PC-9 (cell line): Measurements from ENCODE around the gene CPHXL2. TPM values are rescaled to one million over a fixed set of nuclear protein-coding genes. Genes with fewer than 3 reads are reported as not detected.

ENCODE experiments used
- BruUV-seq: library from RNA; stranded (reverse); fragments of 400-500 nt; replicated peaks from 2 replicates; lab custom pipeline; 2021; lab: Mats Ljungman, UMichigan
- CTCF ChIA-PET: fragments of 300-600 bp; sonication (Branson Sonifier 250); formaldehyde crosslinking; loops from one replicate; lab custom pipeline; 2022; ENCODE audit warnings: antibody characterized with exemption; lab: Charles Lee
- POLR2A ChIA-PET: fragments of 300-600 bp; sonication (Branson Sonifier 250); formaldehyde crosslinking; loops from one replicate; lab custom pipeline; 2022; ENCODE audit warnings: antibody characterized with exemption; ENCODE audit not compliant: unreplicated experiment; lab: Charles Lee
- DNase-seq, 2 experiments: peaks; one replicate each; pipeline versions ENCODE4 v3.0.0 to v3.0.0-alpha.2; 2015 to 2022; ENCODE audit warnings: mixed read lengths in 1 of 2
- H2AFZ ChIP-seq: fragments of 200-600 bp; sonication (generic); 2 replicates; pipeline ENCODE4 v1.8.1; 2017; ENCODE audit warnings: antibody characterized with exemption
- H3F3A ChIP-seq: fragments of 200-600 bp; sonication (generic); 2 replicates; pipeline ENCODE4 v1.8.1; 2017; ENCODE audit warnings: antibody characterized with exemption, mild to moderate bottlenecking, low read depth; ENCODE audit not compliant: insufficient read depth
- H3K27ac ChIP-seq: fragments of 200-600 bp; sonication (generic); 2 replicates; pipeline ENCODE4 v1.6.1; 2016; ENCODE audit warnings: mixed run types
- H3K27me3 ChIP-seq: fragments of 200-600 bp; sonication (generic); 2 replicates; pipeline ENCODE4 v1.6.1; 2016; ENCODE audit warnings: low read depth, mixed run types; ENCODE audit not compliant: insufficient read depth
- H3K36me3 ChIP-seq: fragments of 200-600 bp; sonication (generic); 2 replicates; pipeline ENCODE4 v1.6.1; 2016; ENCODE audit warnings: low read depth, mixed run types
- H3K4me1 ChIP-seq: fragments of 200-600 bp; sonication (generic); replicated peaks from 2 replicates; pipeline ENCODE4 v1.6.1; 2016; ENCODE audit warnings: mixed run types; ENCODE audit not compliant: insufficient read depth
- H3K4me2 ChIP-seq: fragments of 200-600 bp; sonication (generic); 2 replicates; pipeline ENCODE4 v1.6.1; 2017; ENCODE audit warnings: mixed run types
- H3K4me3 ChIP-seq: fragments of 200-600 bp; sonication (generic); 2 replicates; pipeline ENCODE4 v1.6.1; 2016; ENCODE audit warnings: mixed run types
- H3K79me2 ChIP-seq: fragments of 200-600 bp; sonication (generic); 2 replicates; pipeline ENCODE4 v1.6.1; 2017; ENCODE audit warnings: low read depth, mixed run types
- H3K9me2 ChIP-seq: fragments of 200-600 bp; sonication (generic); 2 replicates; pipeline ENCODE4 v1.8.1; 2017; ENCODE audit warnings: mild to moderate bottlenecking; ENCODE audit not compliant: insufficient read depth
- H3K9me3 ChIP-seq: fragments of 200-600 bp; sonication (generic); 2 replicates; pipeline ENCODE4 v1.8.1; 2016; ENCODE audit warnings: low read depth; ENCODE audit not compliant: insufficient read depth
- H4K20me1 ChIP-seq: fragments of 200-600 bp; sonication (generic); 2 replicates; pipeline ENCODE4 v1.8.1; 2017; ENCODE audit not compliant: insufficient read depth
- EZH2 ChIP-seq: fragments of 200-600 bp; sonication (generic); IDR thresholded peaks from 2 replicates; pipeline ENCODE4 v1.8.0; 2017; ENCODE audit warnings: antibody characterized with exemption, low read depth
- intact Hi-C: fragments of 100-400 bp; cut with micrococcal nuclease; formaldehyde crosslinking; loops from one replicate; pipeline ENCODE4 v1.10.0; 2022; ENCODE audit not compliant: unreplicated experiment
- total RNA-seq: library from RNA; stranded (reverse); gene quantifications from 2 replicates; pipeline ENCODE4 v1.2.3, GENCODE V29; 2021
- TF ChIP-seq, protein P1 (sequence below): fragments of 200-600 bp; sonication (generic); conservative IDR thresholded peaks from 2 replicates; pipeline ENCODE4 v1.6.1; 2017; ENCODE audit warnings: mixed run types, antibody characterized with exemption, mild to moderate bottlenecking, moderate library complexity

Gene CPHXL2
- total RNA-seq, 1 experiment from 2014 or later, result not detected

DNA sequence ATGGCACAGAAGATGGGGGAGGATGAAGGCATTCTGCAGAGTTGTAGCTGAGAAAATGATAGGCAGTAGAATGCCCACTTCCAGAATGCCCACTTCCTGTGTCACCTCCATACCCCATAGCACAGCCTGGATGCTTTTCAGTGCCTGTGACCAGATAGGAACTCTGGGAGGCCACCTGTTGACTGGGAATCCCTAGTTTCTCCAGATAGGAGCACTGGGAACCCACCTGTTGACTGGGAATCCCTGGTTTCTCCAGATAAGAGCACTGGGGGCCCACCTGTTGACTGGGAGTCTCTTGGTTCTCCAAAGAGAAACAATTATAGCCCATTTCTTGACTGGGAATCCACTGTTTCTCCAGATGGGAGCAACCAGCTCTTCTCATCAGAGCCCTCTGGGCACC, 37.9 kb upstream of the CPHXL2 start:
- ChIA-PET POLR2A (no interaction called here), CTCF (no interaction called here)
- Histone ChIP-seq H3K27me3 (peaks cover 29% of the 10 kb centered on the region), H3K4me3 (no peak overlapping the region), H3K9me2 (no peaks in the 10 kb centered on the region), H3K36me3 (no peaks in the 10 kb centered on the region), H3K4me1 (no peaks in the 10 kb centered on the region), H3K9me3 (no peaks in the 10 kb centered on the region), H4K20me1 (no peaks in the 10 kb centered on the region), H3F3A (no peaks in the 10 kb centered on the region), H3K79me2 (no peaks in the 10 kb centered on the region), H2AFZ (no peak overlapping the region), H3K4me2 (no peak overlapping the region), H3K27ac (no peak overlapping the region)
- no TSS peak for BruUV-seq
- DNase-seq, result no peak
- intact Hi-C loops, result no loop called here
- no peak for TF ChIP-seq EZH2

- intact Hi-C loops, result no loop called here
- Histone ChIP-seq H3K27me3 (peaks cover 5% of the 10 kb centered on the region; the same call in 1 of the 2 replicates), H3K4me1 (no peaks in the 10 kb centered on the region), H3K79me2 (no peaks in the 10 kb centered on the region), H3K9me3 (no peaks in the 10 kb centered on the region), H2AFZ (no peak overlapping the region), H3F3A (no peaks in the 10 kb centered on the region), H3K4me3 (no peak overlapping the region), H3K4me2 (no peak overlapping the region), H4K20me1 (no peaks in the 10 kb centered on the region), H3K9me2 (no peaks in the 10 kb centered on the region), H3K36me3 (no peaks in the 10 kb centered on the region), H3K27ac (no peak overlapping the region)
- BruUV-seq, result no TSS peak
- TF ChIP-seq EZH2, result no peak
- TF ChIP-seq, protein P1, sequence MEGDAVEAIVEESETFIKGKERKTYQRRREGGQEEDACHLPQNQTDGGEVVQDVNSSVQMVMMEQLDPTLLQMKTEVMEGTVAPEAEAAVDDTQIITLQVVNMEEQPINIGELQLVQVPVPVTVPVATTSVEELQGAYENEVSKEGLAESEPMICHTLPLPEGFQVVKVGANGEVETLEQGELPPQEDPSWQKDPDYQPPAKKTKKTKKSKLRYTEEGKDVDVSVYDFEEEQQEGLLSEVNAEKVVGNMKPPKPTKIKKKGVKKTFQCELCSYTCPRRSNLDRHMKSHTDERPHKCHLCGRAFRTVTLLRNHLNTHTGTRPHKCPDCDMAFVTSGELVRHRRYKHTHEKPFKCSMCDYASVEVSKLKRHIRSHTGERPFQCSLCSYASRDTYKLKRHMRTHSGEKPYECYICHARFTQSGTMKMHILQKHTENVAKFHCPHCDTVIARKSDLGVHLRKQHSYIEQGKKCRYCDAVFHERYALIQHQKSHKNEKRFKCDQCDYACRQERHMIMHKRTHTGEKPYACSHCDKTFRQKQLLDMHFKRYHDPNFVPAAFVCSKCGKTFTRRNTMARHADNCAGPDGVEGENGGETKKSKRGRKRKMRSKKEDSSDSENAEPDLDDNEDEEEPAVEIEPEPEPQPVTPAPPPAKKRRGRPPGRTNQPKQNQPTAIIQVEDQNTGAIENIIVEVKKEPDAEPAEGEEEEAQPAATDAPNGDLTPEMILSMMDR, result no peak
- DNase-seq, result no peak
- ChIA-PET CTCF (no interaction called here), POLR2A (no interaction called here)
Measured at GRCh38 chr16:75710344-75710743, 33.5 kb upstream of the CPHXL2 start.

GRCh38 chr16:75703306-75703705, 26.5 kb upstream of the CPHXL2 start:
- no peaks in the 10 kb centered on the region; the same call in 1 of the 2 replicates for H3K9me2 ChIP-seq
- intact Hi-C loops, result no loop called here
- no peak overlapping the region for H2AFZ ChIP-seq
- CTCF ChIA-PET, result interaction anchor here (0.7 kb wide), 1 partner anchor 1380 kb away, joined by 5 read pairs; no protein-coding TSS in a partner anchor
- no peaks in the 10 kb centered on the region for H4K20me1 ChIP-seq
- no peak for DNase-seq
- POLR2A ChIA-PET, result no interaction called here
- no peak overlapping the region for H3K27ac ChIP-seq
- H3K79me2 ChIP-seq, result no peaks in the 10 kb centered on the region
- TF ChIP-seq EZH2, result no peak
- TF ChIP-seq, protein P1, result no peak
- no peaks in the 10 kb centered on the region for H3F3A ChIP-seq
- no TSS peak for BruUV-seq
- H3K4me3 ChIP-seq, result no peak overlapping the region
- no peaks in the 10 kb centered on the region for H3K9me3 ChIP-seq
- no peaks in the 10 kb centered on the region for H3K27me3 ChIP-seq
- no peaks in the 10 kb centered on the region for H3K4me1 ChIP-seq
- no peak overlapping the region for H3K4me2 ChIP-seq
- H3K36me3 ChIP-seq, result no peaks in the 10 kb centered on the region

DNA sequence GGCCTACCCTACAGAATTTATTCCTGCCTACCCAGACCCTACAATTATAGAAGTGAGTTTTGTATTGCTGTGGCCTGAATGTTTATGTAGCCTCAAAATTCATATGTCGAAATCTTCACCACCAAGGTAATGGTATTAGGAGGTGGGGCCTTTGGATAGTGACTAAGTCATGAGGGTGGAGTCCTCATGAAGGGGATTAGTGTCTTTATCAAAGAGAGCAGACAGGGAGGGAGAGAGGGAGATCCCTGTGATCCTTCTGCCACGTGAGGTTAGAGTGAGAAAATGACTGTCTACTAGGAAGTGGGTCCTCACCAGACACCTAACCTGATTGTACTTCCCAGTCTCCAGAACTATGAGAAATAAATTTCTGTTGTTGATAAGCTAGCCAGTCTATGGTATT, 25.4 kb upstream of the CPHXL2 start:
- Histone ChIP-seq H3K4me2 (no peak overlapping the region), H3K9me2 (no peaks in the 10 kb centered on the region; the same call in 1 of the 2 replicates), H3K79me2 (no peaks in the 10 kb centered on the region), H3K27ac (no peak overlapping the region), H3K4me3 (no peak overlapping the region), H3K36me3 (no peaks in the 10 kb centered on the region), H2AFZ (no peak overlapping the region), H3K4me1 (no peaks in the 10 kb centered on the region), H4K20me1 (no peaks in the 10 kb centered on the region), H3K9me3 (no peaks in the 10 kb centered on the region), H3F3A (no peaks in the 10 kb centered on the region), H3K27me3 (no peaks in the 10 kb centered on the region)
- CTCF ChIA-PET, result no interaction called here
- POLR2A ChIA-PET, result interaction anchor here (0.6 kb wide), 1 partner anchor 960 kb away, joined by 3 read pairs; no protein-coding TSS in a partner anchor
- intact Hi-C loops, result no loop called here
- BruUV-seq, result no TSS peak
- TF ChIP-seq, protein P1, result no peak
- no peak for TF ChIP-seq EZH2
- DNase-seq, result no peak
